BJ (cell line): ENCODE results near the gene GRHL3. TPM values are rescaled to one million over a fixed set of nuclear protein-coding genes. Genes with fewer than 3 reads are reported as not detected.

Experiments used
- CTCF ChIA-PET: fragments of 350-600 bp; formaldehyde crosslinking; extraction: SDS; loops from one replicate; lab custom pipeline; 2021; ENCODE audit warnings: antibody characterized with exemption, inconsistent platforms; lab: Yijun Ruan, JAX
- POLR2A ChIA-PET: fragments of 300-600 bp; sonication (Branson Sonifier 250); formaldehyde crosslinking; extraction: SDS; loops from one replicate; lab custom pipeline; 2021; ENCODE audit warnings: antibody characterized with exemption; lab: Charles Lee
- DNase-seq: peaks from one replicate; pipeline ENCODE4 v3.0.0-alpha.2; 2011; ENCODE audit warnings: low read depth
- H3K27me3 ChIP-seq: 2 replicates; pipeline ENCODE4 v1.6.0; 2011; ENCODE audit warnings: low read length; ENCODE audit not compliant: control insufficient read depth, insufficient read depth
- H3K36me3 ChIP-seq: 2 replicates; pipeline ENCODE4 v1.5.1; 2011; ENCODE audit warnings: low read length; ENCODE audit not compliant: control insufficient read depth, insufficient read depth
- H3K4me3 ChIP-seq: 2 replicates; pipeline ENCODE4 v1.5.1; 2011; ENCODE audit warnings: low read depth, mild to moderate bottlenecking, control low read depth, low read length
- CTCF ChIP-seq: IDR thresholded peaks from 2 replicates; pipeline ENCODE4 v1.5.1; 2011; ENCODE audit warnings: low read depth, mild to moderate bottlenecking, control low read depth, inconsistent platforms, low read length, moderate library complexity; ENCODE audit not compliant: insufficient read depth
- polyA plus RNA-seq: library from polyadenylated mRNA; depleted of rRNA; stranded (reverse); fragments of >200 nt; gene quantifications from 2 replicates; pipeline ENCODE4 v1.2.3, GENCODE V29; 2011

Gene GRHL3
- polyA plus RNA-seq, 1 experiment: not detected

GRCh38 chr1:24347159-24347934, 28.2 kb downstream of the GRHL3 start:
- no peak for TF ChIP-seq CTCF
- Histone ChIP-seq H3K4me3 (no peak overlapping the region), H3K36me3 (no peaks in the 10 kb centered on the region), H3K27me3 (peaks cover 19% of the 10 kb centered on the region)
- no peak for DNase-seq
- CTCF ChIA-PET: interaction anchor here (1.0 to 1.8 kb wide), 3 partner anchors 12 to 145 kb away, joined by 4 to 9 read pairs (median 5); no protein-coding TSS in a partner anchor
- POLR2A ChIA-PET: no interaction called here

GRCh38 chr1:24348196-24348595, 29.0 kb downstream of the GRHL3 start:
- no peak for TF ChIP-seq CTCF
- no peak overlapping the region for H3K4me3 ChIP-seq
- no peaks in the 10 kb centered on the region for H3K36me3 ChIP-seq
- H3K27me3 ChIP-seq: peaks cover 15% of the 10 kb centered on the region
- DNase-seq: no peak
- ChIA-PET POLR2A (no interaction called here), CTCF (interaction anchor here (0.6 to 1.8 kb wide), 4 partner anchors 11 to 479 kb away, joined by 4 to 9 read pairs (median 4); no protein-coding TSS in a partner anchor)

GRCh38 chr1:24349891-24350290, 30.7 kb downstream of the GRHL3 start:
- Histone ChIP-seq H3K4me3 (no peak overlapping the region), H3K27me3 (peaks cover 14% of the 10 kb centered on the region), H3K36me3 (no peaks in the 10 kb centered on the region)
- ChIA-PET POLR2A (interaction anchor here (0.7 kb wide), 1 partner anchor 10 kb away, joined by 3 read pairs; no protein-coding TSS in a partner anchor), CTCF (no interaction called here)
- no peak for DNase-seq
- TF ChIP-seq CTCF: no peak

- ChIA-PET POLR2A (no interaction called here), CTCF (interaction anchor here (0.6 to 0.8 kb wide), 2 partner anchors 9 to 38 kb away, joined by 3 read pairs; no protein-coding TSS in a partner anchor)
Measured at GRCh38 chr1:24351247-24351646, 32.1 kb downstream of the GRHL3 start.

More at GRCh38 chr1:24351247-24351646, 32.1 kb downstream of the GRHL3 start:
- H3K36me3 ChIP-seq: no peaks in the 10 kb centered on the region
- no peak for DNase-seq
- H3K27me3 ChIP-seq: peaks cover 11% of the 10 kb centered on the region
- TF ChIP-seq CTCF: no peak
- H3K4me3 ChIP-seq: no peak overlapping the region
